Measurements from ENCODE around the gene PGLYRP4. TPM values are rescaled to one million over a fixed set of nuclear protein-coding genes. Genes with fewer than 3 reads are reported as not detected.

The PGLYRP4 gene
- total RNA-seq, 2 donors from 2014 or later, result not detected

DNA sequence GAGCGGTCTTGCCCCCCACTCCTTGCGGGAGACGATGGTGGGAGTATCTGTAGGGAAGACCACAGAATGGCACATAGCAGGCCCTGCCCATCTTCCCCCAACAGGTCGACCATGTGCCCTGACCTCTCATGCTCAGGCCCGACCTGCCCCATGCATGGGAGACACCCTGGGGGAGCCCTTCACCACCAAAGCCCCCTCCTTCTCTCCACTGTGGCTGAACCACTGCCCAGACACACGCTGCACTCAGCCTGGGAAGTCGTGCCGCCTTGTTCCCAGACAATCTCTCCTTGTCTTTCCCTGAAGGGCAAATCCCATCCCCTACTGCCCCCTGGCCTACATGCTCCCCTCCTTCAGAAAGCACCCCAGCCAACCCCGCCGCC lies 41.4 kb downstream of the PGLYRP4 start:
- DNase-seq (no peak), ATAC-seq (no peak)
- intact Hi-C loops (cut with DNase I), result no loop called here

DNA sequence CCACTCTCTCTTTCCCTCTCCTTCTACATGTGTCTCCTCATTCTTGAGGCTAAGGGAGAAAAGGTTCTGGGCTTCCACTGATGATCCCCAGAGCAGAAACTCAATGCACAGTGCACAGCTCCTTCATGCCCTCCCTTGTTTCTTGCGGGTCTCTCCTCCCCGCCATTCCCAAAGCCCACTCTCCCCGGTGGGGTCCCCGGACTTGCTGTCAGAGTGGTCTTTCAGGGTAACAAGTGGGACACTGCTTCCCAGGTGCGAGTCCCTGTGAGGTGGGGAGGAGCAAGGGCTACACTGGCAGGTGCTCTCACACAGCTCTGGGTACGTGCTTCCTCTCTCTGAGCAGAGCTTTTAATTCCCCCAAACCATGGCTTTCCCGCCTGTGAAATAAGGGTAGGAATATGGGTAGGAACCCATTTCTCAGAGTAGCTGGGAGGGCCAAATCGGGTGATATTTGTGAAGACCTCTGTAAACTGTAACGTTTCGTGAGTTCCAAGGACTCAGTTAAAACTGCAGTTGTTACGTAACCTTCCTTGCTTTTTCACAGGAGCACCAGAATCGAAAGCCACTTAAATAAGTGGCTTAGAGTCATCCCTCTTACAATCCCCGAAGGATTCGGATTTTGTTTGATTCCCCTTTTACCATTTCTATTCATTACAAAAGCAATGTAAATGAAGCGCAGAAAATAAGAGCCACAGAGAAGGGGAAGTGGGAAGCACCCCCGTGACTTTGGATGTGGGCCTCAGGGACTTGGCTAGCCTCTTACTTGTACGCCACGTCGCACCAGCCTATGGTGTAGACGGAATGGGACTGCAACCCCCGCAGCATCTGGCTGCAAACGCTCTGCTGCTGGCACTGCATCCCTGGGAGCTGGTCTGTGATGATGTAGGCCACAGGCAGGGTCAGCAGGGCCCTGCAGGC lies 42.1 kb downstream of the PGLYRP4 start:
- intact Hi-C loops (cut with DNase I), result no loop called here
- no peak for DNase-seq
- ATAC-seq, result no peak

DNA sequence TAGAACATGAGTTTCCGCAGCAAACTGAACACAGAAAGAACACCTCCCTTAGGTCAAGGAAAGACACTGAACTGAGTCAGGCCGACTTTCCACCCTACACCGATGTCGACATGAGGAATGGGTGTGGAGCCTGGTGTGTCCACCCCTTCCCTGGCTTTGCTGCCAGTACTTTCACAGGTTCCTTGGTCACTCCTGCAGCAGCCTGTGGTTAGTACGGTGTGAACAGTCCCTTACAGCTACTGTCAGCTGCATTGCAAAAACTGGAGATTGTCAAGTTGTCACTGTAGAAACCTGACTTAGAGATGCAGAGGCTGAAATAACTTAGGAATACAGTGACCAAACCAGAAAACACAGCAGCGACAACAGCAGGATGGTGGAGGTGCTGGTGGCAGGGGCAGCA lies 43.0 kb downstream of the PGLYRP4 start:
- no peak for DNase-seq
- intact Hi-C loops (cut with DNase I), result no loop called here
- no peak for ATAC-seq

DNA sequence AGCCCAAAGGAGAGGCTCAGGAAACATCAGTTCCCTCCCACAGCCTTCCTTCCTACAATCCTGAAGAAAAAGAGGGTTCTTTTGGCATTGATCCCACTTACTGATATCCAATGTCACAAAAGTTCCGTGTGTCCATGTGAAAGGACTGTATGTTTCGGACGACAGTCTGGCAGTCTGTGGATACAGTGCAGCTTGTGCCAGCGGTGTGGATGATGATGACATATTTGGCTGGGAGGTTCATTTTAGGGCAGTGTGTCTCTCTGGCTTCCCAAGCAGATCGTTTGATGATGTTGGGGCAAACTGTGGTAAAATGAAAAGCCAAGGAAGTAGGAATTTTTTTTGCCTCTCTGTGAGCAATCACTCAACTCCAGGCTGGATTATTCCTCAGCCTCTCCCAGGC lies 46.3 kb downstream of the PGLYRP4 start:
- DNase-seq, result no peak
- no peak for ATAC-seq

DNA sequence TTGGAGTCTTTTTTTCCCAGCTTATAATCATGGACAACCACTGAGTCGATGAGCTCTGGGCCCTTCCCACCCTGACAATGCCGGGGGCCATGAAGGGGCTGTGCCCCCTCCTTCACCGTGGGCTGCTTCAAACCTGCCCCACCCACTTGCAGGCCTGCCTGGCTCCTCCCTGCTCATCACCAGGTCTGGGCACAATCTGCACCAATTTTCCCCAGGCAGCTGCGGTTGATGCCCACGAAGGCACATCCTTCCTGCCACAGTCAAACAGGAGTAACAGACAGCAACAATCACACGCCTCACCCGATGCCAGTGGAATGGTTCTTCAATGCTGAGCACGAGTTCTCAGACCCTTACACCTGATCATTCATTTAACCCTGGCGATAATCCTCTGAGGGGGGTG lies 54.8 kb downstream of the PGLYRP4 start:
- intact Hi-C loops (cut with DNase I), result no loop called here
- ATAC-seq (no peak), DNase-seq (no peak)

More for the DNA sequence above, 46.3 kb downstream of the PGLYRP4 start:
- intact Hi-C loops (cut with DNase I), result no loop called here

DNA sequence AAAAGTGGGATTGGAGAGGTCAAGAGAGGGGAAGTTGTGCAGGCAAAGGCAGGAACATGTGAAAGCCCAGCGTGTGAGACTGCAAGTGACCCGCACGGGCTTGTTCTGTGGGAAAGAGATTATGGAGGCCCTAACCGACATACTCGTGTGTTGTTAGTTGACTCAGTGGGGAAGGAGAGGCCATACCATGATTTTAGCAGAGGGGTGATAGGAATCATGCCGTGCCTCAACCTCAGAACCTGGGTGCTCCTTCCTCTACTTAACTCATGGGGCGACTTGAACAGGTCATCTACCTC lies 55.2 kb downstream of the PGLYRP4 start:
- ATAC-seq (no peak), DNase-seq (no peak)
- intact Hi-C loops (cut with DNase I), result no loop called here

DNA sequence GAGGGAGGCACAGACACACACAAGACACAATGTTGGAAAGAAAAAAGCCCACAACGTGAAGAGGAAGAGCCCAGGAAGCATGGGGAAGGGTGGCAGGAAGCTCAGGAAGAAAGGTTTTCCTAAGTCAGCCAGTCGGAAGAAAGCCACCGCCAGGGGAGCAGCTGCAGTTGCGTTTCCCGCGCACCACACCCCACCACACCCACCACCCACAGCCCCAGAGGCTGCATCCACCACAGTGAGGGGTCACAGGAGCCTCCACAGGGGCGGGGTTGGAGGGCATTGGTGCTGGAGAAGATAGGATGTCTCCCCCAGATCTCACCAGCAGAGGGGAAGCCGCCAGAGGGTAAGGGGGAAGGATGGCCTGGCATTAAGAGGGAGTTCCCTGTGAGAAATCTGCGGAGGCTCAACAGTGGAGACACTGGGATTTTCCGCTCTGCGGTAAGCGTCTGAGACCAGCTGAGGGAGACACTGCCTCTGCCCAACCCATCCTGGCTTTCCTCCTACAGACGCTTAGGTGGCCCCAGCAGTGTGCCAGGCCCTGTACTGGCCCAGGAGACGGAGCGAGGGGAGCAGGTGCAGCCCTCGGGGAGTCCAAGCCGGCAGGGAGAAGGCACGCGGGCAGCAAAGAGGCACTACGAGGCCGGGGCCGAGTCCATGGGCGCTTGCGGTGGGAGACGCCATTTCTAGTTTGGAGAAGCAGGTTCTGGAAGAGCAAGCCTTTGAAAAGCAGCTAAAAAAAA lies 55.7 kb downstream of the PGLYRP4 start:
- intact Hi-C loops (cut with DNase I), result no loop called here
- no peak for ATAC-seq

DNA sequence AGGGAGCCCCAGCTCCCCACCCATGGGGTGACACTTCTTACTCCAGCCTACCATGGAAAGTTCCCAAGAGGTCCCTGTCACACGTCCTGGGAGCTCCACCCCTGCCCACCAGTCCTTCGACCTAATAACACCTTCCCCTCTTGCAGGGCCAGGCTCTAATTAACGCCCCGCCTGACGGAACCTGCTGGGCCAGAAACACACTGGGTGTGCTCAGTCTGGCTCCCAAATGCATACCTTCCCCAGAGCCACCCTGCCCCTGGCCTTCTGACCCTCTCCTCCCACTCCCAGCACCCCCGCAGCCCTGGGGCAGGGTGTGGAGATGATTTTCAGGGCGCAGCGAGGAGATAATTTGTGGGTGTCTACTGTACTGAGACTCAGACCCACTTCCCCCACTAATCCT lies 56.5 kb downstream of the PGLYRP4 start:
- DNase-seq, result no peak
- ATAC-seq, result no peak
- intact Hi-C loops (cut with DNase I), result no loop called here

More for the DNA sequence above, 55.7 kb downstream of the PGLYRP4 start:
- DNase-seq, result no peak

DNA sequence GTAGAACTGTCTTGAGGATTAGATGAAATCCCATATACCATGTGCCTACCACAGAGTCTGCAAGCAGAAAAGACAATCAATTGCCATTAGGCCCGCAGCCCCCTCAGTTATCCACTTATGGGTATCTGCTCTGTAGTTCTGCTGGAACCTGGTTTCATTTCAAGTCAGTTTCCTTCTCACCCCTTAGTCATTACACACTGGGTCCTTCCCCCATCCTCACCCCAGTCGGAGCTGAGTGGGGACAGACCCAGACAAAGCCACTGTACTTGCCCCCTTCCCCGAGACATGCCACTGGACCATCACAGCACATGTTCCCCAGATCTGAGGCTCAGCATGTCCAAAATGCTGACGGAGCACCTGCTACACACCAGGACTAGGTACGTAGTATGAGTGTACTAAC lies 57.1 kb downstream of the PGLYRP4 start:
- DNase-seq (no peak), ATAC-seq (no peak)
- intact Hi-C loops (cut with DNase I), result no loop called here

DNA sequence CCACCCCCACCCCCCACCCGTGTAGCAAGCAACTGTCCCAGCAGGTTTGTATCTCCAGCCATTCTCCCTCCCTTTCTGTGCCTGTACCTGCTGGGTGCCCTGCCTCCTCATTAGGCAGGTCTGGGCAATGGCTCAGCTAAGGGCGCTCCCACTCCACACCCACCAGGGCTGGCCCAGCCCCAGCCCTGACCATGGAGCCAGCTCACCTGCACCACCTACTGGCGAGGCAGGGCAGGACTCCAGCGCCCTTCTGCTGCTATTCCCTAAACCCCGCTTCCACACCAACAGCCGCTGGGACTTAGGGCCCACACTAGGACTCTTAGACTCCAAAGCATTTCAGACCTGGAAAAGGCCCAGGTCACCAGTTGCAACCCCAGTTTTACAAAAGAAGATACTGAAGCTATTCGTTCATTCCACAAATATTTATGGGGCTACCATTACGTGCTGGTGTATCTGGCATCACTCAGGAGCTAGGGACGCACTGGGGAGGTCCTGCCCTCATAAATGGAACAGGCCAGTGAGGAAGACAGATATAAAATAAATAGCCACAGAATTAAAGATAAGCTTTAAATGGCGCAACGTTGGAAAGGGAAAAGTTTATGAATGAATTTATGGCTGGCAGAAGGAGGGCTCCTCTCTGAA lies 59.9 kb downstream of the PGLYRP4 start:
- DNase-seq (no peak), ATAC-seq (no peak)
- intact Hi-C loops (cut with DNase I), result no loop called here

Other genes with a start within 250 kb of the PGLYRP4 start
- gene SPRR2F, start 235.3 kb downstream of the PGLYRP4 start, total RNA-seq, result not detected
- not detected for gene SPRR2G, start 198.0 kb downstream of the PGLYRP4 start, total RNA-seq
- gene LELP1, start 145.4 kb downstream of the PGLYRP4 start, total RNA-seq, result not detected
- gene PRR9, start 131.3 kb downstream of the PGLYRP4 start, total RNA-seq, result not detected
- gene LORICRIN, start 89.2 kb downstream of the PGLYRP4 start, total RNA-seq, result not detected
- gene PGLYRP3, start 35.9 kb downstream of the PGLYRP4 start, total RNA-seq, result not detected
- 100 to 1,000 TPM; 184 to 529 TPM for gene S100A9, start 9.0 kb upstream of the PGLYRP4 start, total RNA-seq
- 1 to 10 TPM; 5.2 to 8.8 TPM for gene S100A12, start 26.8 kb upstream of the PGLYRP4 start, total RNA-seq
- gene S100A8, start 42.2 kb upstream of the PGLYRP4 start, total RNA-seq, result 100 to 1,000 TPM; 112 to 201 TPM
- not detected for gene S100A7A, start 67.7 kb upstream of the PGLYRP4 start, total RNA-seq
- gene S100A7, start 111.8 kb upstream of the PGLYRP4 start, total RNA-seq, result not detected
- gene S100A6, start 187.2 kb upstream of the PGLYRP4 start, total RNA-seq, result 100 to 1,000 TPM; 449 to 518 TPM
- gene S100A5, start 192.1 kb upstream of the PGLYRP4 start, total RNA-seq, result not detected
- 100 to 1,000 TPM; 206 to 332 TPM for gene S100A4, start 197.0 kb upstream of the PGLYRP4 start, total RNA-seq
- gene S100A3, start 200.4 kb upstream of the PGLYRP4 start, total RNA-seq, result 1 to 10 TPM in 1 of 2 donors, under 1 TPM in 1; 0.77 to 3.3 TPM
- gene S100A2, start 217.0 kb upstream of the PGLYRP4 start, total RNA-seq, result under 1 TPM in 1 of 2 donors, not detected in 1; 0.84 TPM

Measured in left cardiac atrium (tissue), 4 donors.